ENCODE data around the gene PSMB8.

PSMB8 gene

DNA sequence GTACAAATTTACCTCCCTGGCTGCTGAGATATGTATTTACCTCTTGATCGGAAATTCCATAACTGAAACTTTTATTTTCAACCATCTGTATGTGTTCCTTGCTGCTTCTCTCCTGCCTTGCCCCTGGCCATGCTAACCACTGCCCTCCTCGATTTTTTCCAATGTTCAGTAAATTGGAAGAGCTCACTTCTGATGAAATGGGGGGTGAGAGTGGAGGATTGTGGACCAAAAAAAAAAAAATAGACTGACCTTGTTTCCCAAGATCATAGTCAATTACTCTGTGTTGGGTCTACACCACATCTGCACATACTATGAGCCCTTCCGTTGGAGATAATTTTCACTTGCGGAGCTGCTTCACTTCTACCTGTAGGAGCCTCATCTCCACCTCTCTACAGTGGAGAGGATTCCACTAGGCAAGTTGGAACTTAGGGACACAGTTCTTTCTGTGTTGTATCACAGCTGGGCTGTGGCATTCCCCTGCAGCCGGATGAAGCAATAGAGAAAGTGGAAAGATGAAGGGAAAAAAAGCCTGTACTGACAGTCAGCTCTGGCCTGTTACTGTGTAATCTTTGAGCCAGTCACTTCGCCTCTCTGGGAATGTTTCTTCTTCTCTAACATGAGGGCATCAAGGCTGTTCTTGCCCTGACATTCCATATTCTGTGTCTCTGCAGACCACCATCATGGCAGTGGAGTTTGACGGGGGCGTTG, 11.8 kb upstream of the PSMB8 start:
- no peak for DNase-seq (ENCODE audit: low read depth)

DNA sequence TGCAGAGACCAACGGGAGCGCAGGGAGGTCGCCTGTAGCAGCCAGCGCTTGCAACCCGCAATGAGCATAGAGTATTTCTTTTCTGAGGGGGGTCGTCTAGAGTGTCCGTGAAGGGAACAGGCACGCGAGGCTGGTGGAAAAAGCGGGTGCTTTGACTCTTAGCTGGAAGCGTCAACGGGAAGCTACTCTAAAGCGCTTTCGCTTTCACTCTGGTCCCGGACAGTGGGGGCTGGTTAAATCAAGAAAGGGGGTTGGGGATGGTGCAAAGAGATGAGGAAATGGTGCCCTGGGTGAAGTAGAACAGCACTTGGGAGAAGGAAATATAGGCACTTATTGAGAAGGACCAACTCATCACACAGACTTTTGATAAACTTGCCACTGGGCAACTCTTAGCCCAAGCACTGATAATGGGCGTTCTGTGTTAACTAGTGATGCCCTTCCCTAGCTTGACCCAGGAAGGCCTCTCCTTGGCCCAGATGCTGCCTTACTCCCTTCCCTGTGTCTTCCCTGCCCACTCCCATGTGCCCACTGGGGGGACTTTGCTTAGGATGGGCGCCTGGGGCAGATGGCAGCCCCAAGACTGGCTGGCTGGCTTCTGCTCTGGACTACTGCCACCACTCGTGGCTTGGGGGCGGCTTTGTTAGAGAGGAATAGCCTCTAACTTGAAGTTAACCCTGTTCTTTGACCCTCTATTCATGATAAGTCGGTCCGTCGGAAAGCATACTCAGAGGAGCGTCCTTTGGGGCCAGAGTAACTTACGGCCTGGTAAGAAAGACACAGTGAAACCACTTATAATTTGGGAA, 10.7 kb upstream of the PSMB8 start:
- DNase-seq (ENCODE audit: low read depth) = no peak

DNA sequence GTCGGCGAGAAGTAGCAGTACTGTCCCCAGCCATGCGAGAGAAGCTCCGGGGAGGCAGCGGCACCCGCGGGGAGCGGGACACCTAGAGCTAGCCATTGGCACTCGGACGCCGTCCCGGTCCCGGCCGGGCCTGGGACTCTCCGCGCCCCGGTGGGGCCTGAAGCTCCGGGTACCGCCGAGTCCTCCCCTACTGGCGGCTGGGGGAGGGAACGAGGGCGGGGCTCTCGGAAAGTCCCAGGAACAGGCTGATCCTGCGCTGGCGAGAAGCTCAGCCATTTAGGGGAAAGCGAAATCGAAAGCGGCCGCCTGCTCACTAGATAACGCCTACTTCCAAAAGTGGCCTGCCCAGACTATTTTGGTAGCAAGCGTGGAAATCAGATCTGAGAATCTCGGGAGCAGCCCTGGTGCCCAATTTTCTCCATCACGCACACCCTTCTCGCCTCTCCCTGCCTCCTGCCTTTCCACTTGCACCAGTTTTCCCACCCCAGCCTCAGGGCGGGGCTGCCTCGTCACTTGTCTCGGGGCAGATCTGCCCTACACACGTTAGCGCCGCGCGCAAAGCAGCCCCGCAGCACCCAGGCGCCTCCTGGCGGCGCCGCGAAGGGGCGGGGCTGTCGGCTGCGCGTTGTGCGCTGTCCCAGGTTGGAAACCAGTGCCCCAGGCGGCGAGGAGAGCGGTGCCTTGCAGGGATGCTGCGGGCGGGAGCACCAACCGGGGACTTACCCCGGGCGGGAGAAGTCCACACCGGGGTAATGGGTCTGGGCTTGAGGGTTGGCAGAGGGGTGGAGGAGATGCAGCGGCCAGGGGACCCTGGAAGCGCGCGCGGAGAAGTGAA, 9.9 kb upstream of the PSMB8 start, which contains the start of the genes PSMB9 and TAP1:
Gene PSMB9 (plus strand): TSS at position 652 of the 835 bp plus-strand sequence. CDS start 38 bp downstream, at position 690.
Gene TAP1 (minus strand): TSS at position 164 of the 835 bp plus-strand sequence. CDS start 68 bp downstream, at position 96.
- peak; percentile 87 for DNase-seq (ENCODE audit: low read depth)

DNA sequence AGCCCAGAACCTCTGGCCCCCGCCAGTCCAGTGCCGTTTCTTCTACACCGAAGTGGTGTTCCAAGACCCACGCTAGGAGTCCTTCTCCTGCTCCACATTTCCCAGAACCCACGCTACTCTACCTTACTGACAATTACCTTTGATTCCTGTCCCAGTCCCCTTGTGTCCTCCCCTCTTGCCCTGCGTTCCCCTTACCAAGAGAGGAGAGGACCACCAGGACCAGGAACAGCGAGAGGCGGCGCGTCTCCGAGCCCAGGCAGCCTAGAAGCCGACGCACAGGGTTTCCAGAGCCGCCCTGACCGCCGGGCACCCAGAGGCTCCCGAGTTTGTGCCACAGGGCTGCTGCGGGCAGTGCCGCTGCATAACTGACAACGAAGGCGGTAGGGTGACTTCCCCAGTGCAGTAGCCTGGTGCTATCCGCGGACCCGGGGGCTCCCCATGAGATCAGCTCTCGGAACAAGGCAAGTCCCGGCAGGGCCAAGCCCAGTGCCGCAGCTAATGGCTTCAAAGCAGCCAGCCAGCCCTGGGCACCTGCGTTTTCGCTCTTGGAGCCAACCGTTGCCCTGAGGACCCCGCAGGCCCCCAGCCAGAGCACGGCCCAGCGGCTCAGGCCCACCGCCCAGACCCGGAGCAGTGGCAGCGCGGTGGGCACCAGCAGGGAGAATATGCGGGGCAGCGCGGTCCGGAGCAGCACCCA, 9.1 kb upstream of the PSMB8 start:
- no peak for DNase-seq (ENCODE audit: low read depth)

DNA sequence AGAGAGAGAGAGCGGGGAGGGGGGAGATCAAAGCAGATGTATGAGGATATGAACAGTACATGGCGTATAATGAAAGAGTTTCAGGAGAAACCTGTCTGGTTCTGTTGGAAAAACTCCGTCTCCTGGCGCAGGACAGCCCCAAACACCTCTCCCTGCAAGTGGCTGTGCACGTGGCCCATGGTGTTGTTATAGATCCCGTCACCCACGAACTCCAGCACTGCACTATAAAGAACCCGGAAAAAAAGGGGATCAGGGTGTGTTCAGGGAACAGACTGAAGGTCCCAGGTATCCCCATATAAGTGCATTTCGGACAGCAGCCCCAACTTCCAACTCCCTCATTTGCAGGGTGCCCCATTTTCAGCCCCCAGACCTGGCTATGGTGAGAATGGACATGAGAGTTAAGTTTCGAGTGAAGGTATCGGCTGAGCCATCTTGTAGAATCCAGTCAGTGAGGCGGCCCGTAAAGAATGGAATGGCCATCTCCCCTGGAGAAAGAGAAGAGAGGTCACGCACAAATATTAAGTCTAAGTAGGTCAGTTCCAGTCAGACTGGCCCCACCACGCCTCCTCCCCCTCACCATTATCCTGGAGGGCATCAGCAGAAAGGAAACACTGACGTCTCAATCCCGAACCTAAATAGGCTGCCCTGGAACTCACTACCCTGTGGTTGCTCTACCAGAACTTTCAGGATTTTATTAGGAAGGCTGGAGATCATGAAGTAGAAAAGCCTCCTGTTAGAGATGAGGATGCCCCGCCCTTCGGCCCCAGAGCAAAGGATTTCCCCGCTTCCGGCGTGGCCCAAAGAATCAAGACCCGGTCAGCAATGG, 8.4 kb upstream of the PSMB8 start:
- no peak for DNase-seq (ENCODE audit: low read depth)

DNA sequence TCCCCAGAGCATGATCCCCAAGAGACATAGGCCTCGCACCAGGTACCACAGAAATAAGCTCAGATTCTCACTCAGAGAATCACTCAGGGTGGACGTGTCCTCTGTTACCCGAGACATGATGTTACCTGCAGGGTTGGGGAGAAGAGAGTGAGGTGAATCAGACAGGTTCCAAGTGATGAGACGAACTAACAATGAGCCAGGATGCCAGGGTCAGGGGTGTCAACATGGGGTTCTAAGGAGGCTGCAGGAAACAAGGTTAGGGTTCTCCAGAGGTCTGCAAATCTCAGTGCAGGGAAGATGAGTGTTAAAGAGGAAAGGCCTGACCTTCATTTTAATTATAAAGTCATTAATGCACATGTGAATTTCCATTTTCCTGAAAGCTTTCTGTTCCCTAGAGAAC, 7.2 kb upstream of the PSMB8 start:
- no peak for DNase-seq (ENCODE audit: low read depth)

DNA sequence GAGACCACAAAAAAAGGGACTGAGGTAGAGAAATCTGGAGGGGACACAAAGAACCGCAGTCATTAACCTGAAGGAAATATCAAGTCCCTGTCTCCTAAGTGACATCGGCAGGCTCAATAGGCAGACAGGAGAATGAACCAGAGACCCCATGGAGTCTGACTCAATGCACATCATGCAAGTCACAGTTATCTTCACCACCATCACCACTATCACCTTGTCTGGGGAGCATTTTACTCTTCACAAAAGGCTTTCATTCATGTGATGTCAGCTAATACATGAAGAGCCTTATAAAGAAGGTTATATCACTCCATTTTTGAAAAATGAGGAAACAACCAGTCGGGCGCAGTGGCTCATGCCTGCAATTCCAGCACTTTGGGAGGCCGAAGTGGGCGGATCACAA, 5.3 kb upstream of the PSMB8 start:
- no peak for DNase-seq (ENCODE audit: low read depth)

DNA sequence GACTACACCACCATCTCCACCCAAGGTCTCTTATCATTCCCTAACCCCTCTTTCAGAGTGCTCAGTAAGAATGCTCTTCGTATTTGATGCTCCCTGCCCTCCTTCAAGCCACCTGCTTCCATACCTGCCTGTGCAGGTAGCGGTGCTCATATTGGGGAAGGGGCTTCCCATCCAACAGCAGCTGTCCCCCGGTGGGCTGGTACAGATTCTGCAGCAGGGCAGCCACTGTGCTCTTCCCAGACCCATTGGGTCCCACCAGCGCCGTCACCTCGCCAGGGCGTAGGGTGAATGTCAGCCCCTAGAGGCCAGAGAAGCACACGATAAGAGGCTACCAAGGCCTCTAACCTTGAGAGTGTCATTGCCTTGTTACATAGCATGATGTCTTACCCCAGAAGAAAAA, 3.9 kb upstream of the PSMB8 start:
- no peak for DNase-seq (ENCODE audit: low read depth)

DNA sequence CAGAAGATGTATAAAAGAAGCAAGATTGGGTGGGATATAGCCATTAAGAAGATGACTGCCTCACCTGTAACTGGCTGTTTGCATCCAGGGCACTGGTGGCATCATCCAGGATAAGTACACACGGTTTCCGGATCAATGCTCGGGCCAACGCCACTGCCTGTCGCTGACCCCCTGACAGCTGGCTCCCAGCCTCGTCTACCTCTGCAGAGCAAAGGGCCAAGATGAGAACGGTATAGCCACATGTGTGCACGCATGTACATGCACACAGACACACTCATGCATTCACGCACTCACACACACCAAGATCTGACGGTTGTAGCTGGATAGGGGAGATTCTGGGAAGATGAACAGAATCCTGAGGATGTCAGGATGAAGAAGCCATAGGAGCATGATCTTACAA, 3.2 kb upstream of the PSMB8 start:
- DNase-seq (ENCODE audit: low read depth) = no peak

DNA sequence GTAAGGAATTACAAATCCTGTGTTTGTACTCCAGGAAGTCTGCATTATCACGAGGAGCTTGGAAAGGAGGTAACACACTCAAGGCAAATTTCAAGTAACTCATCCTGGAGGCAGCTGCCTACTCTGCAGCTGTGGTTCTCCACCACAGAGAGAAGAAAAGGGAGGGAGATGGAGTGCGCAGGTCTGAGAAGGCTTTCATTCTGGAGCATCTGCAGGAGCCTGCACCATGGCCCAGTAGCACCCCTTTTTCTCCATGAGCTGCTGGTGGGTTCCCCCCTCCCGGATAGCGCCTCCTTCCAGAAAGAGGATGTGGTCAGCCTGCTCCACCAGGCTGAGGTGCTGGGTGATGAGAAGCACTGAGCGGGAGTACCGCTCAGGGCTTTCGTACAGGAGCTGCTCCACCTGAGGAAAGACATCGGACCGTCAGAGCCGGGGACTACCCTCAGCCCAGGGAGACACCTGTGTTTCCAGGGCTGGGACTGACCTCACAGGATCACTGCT, 1.6 kb upstream of the PSMB8 start:
- no peak for DNase-seq (ENCODE audit: low read depth)

DNA sequence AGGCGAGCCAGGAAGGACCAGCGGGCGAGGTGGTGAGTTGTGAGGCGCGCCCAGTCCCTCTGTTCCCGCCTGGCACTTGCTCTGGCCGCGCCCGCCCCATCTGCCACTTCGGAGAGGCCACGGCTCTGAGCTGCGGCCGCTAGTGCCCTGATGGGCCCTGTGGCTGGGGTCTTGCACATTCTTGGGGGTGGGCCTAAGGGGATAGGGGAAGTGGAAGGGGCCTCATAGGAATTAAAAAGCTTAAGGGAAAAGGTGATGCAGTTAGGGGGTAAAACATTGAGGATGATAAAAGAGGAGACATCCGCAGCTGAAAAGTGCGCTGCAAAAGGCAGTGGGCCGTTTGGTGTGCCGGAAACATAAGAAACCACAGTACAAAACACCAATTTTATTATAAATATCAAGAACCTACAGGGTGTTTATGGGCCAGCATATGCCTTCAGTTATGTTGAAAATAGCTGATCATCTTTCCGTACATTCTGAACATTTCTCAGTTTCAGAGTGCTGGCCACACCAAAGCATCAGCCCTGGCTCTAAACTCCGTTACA, 1.1 kb upstream of the PSMB8 start:
- DNase-seq (ENCODE audit: low read depth) = no peak

DNA sequence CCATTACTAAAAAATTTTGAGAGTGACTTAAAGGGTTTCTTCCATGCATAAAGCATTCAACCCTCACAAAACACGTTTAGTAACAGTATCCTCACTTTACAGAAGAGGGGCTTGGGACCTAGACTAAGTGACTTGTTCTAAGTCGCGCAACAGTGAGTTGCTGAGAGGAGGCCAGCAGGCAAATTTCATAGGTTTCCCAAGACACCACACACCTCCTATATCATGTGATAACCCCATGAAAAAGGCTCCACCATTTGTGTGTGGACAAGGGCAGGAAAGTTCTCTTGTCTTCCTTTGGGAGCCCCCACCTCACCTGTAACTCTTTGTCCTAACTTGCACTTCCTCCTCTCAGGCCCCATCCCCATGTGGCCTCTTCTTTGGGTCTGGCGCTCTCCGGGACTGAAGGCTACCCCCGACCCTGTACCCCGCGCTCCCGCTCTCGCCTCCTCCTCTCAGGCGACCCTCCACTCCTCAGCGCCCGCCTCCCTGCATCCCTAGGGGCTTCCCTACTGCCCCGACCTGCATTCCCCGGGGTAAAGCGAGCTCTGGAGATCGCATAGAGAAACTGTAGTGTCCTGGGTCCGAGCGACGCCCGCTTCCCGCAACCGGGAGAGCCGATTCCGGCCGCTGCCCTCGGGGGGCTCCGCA, 392 bp downstream of the PSMB8 start:
- DNase-seq (ENCODE audit: low read depth) = no peak

DNA sequence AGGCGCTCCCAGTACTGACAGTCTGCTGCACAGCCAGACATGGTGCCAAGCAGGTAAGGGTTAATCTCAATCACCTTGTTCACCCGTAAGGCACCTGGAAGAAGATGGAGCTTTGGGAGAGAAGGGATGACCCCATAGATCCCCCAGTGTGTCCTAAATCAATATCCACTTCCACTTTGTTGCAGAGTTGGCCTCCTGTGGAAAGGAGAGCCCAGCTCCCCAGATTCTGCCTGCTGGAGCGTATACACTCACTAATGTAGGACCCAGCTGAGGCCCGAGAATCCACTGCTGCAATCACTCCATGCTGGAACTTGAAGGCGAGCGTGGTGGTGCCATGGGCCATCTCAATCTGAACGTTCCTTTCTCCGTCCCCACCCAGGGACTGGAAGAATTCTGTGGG, 1.2 kb downstream of the PSMB8 start:
- no peak for DNase-seq (ENCODE audit: low read depth)

DNA sequence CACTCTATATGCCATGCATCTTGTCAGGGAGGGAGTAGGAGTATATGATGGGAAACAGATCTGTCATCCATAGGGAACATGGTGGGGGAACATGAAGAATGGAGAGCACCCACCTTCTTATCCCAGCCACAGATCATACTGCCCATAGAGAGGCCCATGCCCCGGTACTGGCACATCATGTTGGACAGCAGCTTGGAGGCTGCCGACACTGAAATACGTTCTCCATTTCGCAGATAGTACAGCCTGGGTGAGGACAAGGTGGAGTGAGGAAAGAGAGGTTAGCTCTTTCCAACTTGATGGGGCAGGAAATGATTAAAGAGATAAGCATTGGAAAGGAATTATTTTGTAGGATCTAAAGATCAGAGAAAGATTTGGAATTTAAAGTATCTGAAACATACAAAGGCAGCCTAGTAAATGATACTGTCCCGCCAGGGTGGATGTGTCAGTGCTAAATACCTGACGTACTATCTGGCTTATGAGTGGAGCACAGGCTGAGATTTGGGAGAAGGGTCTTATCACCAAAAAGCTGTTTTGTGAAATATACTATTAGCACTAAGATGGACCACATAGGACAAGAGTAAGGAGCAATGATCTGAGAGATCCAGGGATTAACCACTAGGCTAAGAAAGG, 1.7 kb downstream of the PSMB8 start:
- DNase-seq (ENCODE audit: low read depth) = no peak

DNA sequence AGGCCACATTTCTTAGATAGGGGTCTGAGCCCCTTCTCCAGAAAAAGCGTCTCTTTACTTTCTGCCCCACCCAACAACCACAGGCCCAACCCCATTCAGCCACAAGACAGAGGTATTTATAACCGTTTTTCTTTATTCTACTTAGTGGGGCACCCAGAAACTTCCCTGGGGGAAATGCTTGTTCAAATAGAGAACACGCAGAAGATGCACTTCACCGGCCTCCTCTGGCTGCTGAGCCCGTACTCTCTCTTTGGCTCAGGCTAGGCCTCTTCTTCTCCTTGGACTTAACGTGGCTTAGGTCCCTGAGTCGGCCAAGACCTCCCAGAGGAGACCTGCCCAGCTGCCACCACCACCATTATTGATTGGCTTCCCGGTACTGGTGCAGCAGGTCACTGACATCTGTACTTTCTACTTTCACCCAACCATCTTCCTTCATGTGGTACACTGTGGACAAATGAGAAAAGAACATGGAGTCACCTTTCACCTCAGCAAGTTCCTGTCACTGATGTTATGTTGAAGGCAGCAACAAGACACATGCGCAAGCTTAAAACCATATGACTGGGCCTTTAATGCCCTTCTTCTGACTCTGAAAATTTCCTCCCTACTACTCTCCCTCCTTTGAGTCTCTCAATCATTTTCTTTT, 3.1 kb downstream of the PSMB8 start:
- no peak for DNase-seq (ENCODE audit: low read depth)

DNA sequence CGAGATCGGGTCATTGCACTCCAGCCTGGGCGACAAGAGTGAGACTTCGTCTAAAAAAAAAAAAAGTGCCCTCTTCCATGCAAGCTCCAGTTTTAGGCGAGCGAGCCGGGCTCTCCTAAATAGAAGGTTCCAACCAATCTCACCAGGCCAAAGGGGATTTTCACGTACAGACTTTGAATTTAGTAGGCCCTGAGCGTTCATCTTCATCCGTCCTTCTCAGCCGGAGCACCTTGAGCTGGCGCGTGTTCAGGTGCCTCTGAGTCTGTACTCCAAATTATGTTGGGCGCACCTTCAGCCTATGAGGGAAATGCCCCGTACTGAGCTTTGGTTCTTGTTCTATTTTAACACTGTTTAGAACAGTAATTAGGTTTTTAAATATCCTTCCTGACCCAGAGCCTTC, 4.5 kb downstream of the PSMB8 start:
- no peak for DNase-seq (ENCODE audit: low read depth)

DNA sequence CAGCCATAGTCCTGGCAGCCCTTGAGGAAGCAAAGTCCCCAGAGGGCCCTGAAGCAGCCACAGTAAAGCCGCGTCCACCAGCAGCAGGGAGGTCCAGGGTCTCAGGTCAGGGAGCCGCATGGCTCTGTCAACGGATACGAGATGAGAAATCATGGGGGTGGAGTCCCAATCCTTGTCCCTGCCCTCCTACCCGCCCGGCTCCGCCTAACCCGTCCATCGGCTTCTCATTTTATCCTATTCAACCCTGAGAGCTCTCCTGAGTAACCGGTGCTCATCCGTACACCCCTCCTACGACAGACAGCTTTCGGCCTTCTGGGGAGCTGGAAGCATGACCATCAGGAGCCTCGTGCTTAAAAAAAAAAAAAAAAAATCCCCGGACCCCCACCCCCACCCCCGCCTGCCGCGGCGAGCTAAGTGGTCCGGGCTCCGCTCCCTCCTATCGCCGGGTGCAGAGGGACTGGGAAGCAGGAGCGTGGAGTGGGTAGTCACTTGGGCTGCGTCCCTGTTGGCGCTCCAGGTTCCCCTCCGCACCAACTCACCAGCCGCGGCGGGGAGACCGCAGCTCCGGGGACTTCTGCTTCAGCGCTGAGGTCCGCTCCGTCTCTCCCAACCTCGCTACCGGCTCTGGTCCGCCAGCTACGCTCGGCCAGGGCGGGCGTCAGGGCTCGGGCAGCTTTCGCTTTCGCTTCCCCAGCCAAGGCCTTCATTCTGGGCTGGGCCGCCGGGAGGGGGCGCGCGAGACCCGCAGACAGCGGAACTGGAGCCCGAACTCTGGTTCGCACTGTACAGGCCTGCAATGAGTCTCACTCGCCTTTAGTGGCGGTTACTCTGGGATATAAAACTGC, 5.5 kb downstream of the PSMB8 start, which contains the start of gene TAP2:
Gene TAP2 (minus strand): TSS at position 626 of the 845 bp plus-strand sequence. CDS start 506 bp downstream, at position 120.
- DNase-seq (ENCODE audit: low read depth) = peak; percentile 81

DNA sequence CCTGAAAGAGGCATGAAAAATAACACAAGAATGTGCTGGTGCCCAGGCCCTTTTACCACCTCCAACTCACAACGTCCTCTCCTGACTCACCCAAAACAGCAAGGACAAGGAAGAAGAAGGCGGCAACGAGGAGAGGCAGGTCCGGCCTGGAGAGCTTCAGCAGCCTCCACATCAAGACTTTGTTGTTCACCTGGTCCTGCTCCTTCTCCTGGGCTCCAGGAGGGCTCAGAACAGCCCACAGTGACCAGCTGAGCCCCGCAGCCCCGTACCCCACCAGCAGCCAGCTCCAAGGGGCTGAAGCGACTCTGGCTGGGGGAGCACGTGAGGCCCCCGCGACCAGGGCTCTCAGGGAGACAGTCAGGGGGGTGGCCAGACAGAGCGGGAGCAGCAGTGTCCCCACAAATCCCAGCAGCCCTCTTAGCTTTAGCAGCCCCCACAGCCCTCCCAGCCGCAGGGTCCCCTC, 6.2 kb downstream of the PSMB8 start:
- no peak for DNase-seq (ENCODE audit: low read depth)
